Measurements from ENCODE around the gene ZNF248. TPM values are rescaled to one million over a fixed set of nuclear protein-coding genes. Genes with fewer than 3 reads are reported as not detected.

ZNF248 gene
- total RNA-seq, 4 donors from 2014 or later: 3.3 to 13.0 (median 4.0) TPM

- no peaks in the 10 kb centered on the region for H3K4me1 ChIP-seq
- intact Hi-C loops (cut with DNase I): no loop called here
- H3K36me3 ChIP-seq: no peaks in the 10 kb centered on the region
- H3K4me3 ChIP-seq: no peak overlapping the region
- 70 to 72% methylated on average over 4 of the region's 4 CpGs for WGBS, 2 donors
- peaks cover 0 to 37% (median 4%) of the 10 kb centered on the region in 3 donors for H3K9me3 ChIP-seq
- TF ChIP-seq CTCF (IDR thresholded peaks at IDR 0.05): no peak
- TF ChIP-seq POLR2A (IDR thresholded peaks at IDR 0.05): no peak
- H3K27ac ChIP-seq: no peak overlapping the region
- H3K27me3 ChIP-seq: no peaks in the 10 kb centered on the region
- no peak for DNase-seq
Observed at GRCh38 chr10:37784678-37785077, 72.7 kb downstream of the ZNF248 start.

GRCh38 chr10:37780536-37780935 is 76.9 kb downstream of the ZNF248 start:
- TF ChIP-seq CTCF (IDR thresholded peaks at IDR 0.05): no peak
- TF ChIP-seq POLR2A (IDR thresholded peaks at IDR 0.05): no peak
- Histone ChIP-seq H3K4me3 (no peak overlapping the region), H3K4me1 (no peaks in the 10 kb centered on the region), H3K27ac (no peak overlapping the region), H3K36me3 (no peaks in the 10 kb centered on the region), H3K9me3 (peaks cover 0 to 19% (median 0%) of the 10 kb centered on the region in 3 donors), H3K27me3 (no peaks in the 10 kb centered on the region)
- DNase-seq: no peak
- whole genome bisulfite sequencing, 2 donors: 80 to 89% methylated on average over 3 to 13 of the region's 32 CpGs
- intact Hi-C loops (cut with DNase I): no loop called here

DNA sequence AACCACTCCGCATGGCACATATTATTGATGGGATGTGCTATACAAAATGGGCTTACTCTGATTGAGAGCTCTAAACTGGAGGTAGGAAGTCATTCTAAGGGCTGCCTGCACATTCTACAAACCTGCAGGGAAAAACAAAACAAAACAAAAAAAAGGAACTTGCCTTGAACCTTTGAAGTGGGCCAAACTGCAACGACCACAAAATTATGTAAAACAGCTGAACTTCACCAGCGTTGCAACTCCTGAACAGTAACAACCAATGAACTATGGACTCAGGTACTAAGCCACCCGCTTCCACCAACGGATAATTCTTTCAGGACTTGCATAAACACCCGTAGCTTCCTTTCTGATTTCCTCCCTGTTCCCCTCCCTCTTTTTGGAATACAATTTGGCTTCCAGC is 80.4 kb downstream of the ZNF248 start:
- TF ChIP-seq CTCF (IDR thresholded peaks at IDR 0.05) (no peak), POLR2A (IDR thresholded peaks at IDR 0.05) (no peak)
- no peak for DNase-seq
- Histone ChIP-seq H3K9me3 (peaks cover 0 to 19% (median 0%) of the 10 kb centered on the region in 3 donors), H3K27ac (no peak overlapping the region), H3K27me3 (no peaks in the 10 kb centered on the region), H3K36me3 (no peaks in the 10 kb centered on the region), H3K4me3 (no peak overlapping the region), H3K4me1 (no peaks in the 10 kb centered on the region)
- intact Hi-C loops (cut with DNase I): no loop called here
- 75 to 78% methylated on average over 6 of the region's 6 CpGs for WGBS, 2 donors

DNA sequence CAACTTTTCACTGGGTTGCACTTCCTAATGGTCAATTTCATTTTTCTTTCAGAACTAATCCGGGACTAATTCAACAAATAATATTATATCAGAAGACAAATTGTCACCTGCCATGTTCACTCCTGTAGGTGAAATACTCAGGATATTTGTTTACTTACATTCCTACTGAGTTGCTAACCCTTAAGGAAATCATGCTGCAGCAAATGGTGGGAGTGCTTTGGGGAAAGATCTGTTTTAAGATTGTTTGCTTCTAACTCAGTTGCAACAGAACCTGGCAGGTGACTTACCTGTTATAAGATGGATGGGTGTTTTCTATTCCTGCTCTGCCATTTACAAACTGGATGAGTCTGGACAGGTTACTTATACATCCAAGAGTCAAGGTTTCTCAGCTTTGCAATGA is 81.8 kb downstream of the ZNF248 start:
- 78 to 91% methylated on average over 1 of the region's 1 CpG for WGBS, 2 donors
- Histone ChIP-seq H3K27ac (no peak overlapping the region), H3K4me3 (no peak overlapping the region), H3K27me3 (no peaks in the 10 kb centered on the region), H3K9me3 (peaks cover 0 to 7% (median 0%) of the 10 kb centered on the region in 3 donors), H3K36me3 (no peaks in the 10 kb centered on the region), H3K4me1 (no peaks in the 10 kb centered on the region)
- no peak for DNase-seq
- intact Hi-C loops (cut with DNase I): no loop called here
- TF ChIP-seq CTCF (IDR thresholded peaks at IDR 0.05): no peak
- no peak for TF ChIP-seq POLR2A (IDR thresholded peaks at IDR 0.05)

DNA sequence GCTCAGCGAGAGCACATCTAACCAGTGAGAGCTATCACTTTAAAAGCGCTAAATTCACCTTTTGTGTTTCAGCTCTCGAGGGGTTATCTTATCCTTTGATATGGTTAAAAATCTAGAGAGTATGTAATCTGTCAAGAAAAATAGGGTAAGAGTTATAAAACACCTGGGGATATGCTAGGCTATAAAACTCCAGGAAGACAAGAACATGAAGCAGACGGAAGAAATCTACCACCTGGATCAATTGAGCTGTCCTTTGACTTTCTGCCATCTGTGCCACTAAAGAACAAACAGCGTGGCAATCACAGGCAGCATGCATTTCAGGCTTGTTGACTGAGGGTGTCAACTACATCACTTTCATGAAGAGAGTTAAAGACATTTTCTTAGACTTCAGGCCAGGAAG is 83.1 kb downstream of the ZNF248 start:
- H3K27me3 ChIP-seq: no peaks in the 10 kb centered on the region
- H3K27ac ChIP-seq: no peak overlapping the region
- 65 to 70% methylated on average over 5 of the region's 5 CpGs for WGBS, 2 donors
- no peaks in the 10 kb centered on the region for H3K36me3 ChIP-seq
- no peaks in the 10 kb centered on the region for H3K4me1 ChIP-seq
- intact Hi-C loops (cut with DNase I): no loop called here
- no peak for TF ChIP-seq CTCF (IDR thresholded peaks at IDR 0.05)
- TF ChIP-seq POLR2A (IDR thresholded peaks at IDR 0.05): no peak
- H3K4me3 ChIP-seq: no peak overlapping the region
- DNase-seq: no peak
- H3K9me3 ChIP-seq: peaks cover 0 to under 1% (median 0%) of the 10 kb centered on the region in 3 donors

All from esophagus squamous epithelium (tissue), 5 donors.